Stomach (tissue), 4 donors: ENCODE results near the gene PCP4.

ENCODE experiments used
- CTCF ChIP-seq, 7 experiments: fragments of 450-650 bp in 4 of 7; fragments of 200-600 bp in 3 of 7; sonication (generic) in 3 of 7; IDR thresholded peaks; one replicate each; pipeline ENCODE4 v1.5.1; 2016 to 2019; ENCODE audit warnings: antibody characterized with exemption in 7 of 7, control low read depth in 2 of 7, mild to moderate bottlenecking in 1 of 7
- EP300 ChIP-seq: sonication (generic); formaldehyde crosslinking; IDR thresholded peaks from one replicate; pipeline ENCODE4 v1.6.1; 2017; ENCODE audit warnings: antibody characterized with exemption
- POLR2AphosphoS5 ChIP-seq, 3 donors: sonication (generic); formaldehyde crosslinking; IDR thresholded peaks; one replicate each; pipeline ENCODE4 v1.6.1; 2016; ENCODE audit warnings: antibody characterized with exemption in 3 of 3

- TF ChIP-seq EP300 (no peak), CTCF (IDR thresholded peaks at IDR 0.05) (no peak), POLR2AphosphoS5 (IDR thresholded peaks at IDR 0.05) (no peak)
Measured at GRCh38 chr21:39873687-39874086, 6.4 kb downstream of the PCP4 start.
